Naive B cell (primary cell): Measurements from ENCODE around the gene SHLD2. TPM values are rescaled to one million over a fixed set of nuclear protein-coding genes. Genes with fewer than 3 reads are reported as not detected.
"Not testable (repeated sequence)": the region's sequence is repeated elsewhere in the genome, so short reads cannot be mapped to it uniquely, and the experiment has no call there.

Experiments used
- ATAC-seq, 2 donors: fragments of 150-1000 bp; cut with Tn5 transposase; 2 replicates each; pipeline ENCODE4 v1.10.0; 2021; ENCODE audit warnings: low read depth in 2 of 2, mild to moderate bottlenecking in 2 of 2, moderate library complexity in 2 of 2
- DNase-seq: peaks from one replicate; pipeline ENCODE4 v3.0.0; 2022
- H3K27ac Mint-ChIP-seq, 6 donors: one replicate each; pipeline ENCODE4 v1.8.0; 2020 to 2022; ENCODE audit warnings: mild to moderate bottlenecking in 6 of 6, mixed read lengths in 6 of 6, moderate library complexity in 5 of 6, inconsistent platforms in 2 of 6
- H3K27me3 Mint-ChIP-seq, 3 donors: one replicate each; pipeline ENCODE4 v1.8.0; 2021 to 2022; ENCODE audit warnings: mixed read lengths in 3 of 3, mild to moderate bottlenecking in 1 of 3
- H3K36me3 Mint-ChIP-seq, 2 donors: one replicate each; pipeline ENCODE4 v1.8.0; 2020 to 2022; ENCODE audit warnings: mixed read lengths in 2 of 2, inconsistent platforms in 1 of 2, mild to moderate bottlenecking in 1 of 2
- H3K4me1 Mint-ChIP-seq, 3 donors: one replicate each; pipeline ENCODE4 v1.8.0; 2020 to 2022; ENCODE audit warnings: mixed read lengths in 3 of 3, inconsistent platforms in 1 of 3, mild to moderate bottlenecking in 1 of 3, moderate library complexity in 1 of 3
- H3K4me3 Mint-ChIP-seq, 8 donors: one replicate each; pipeline ENCODE4 v1.8.0; 2020 to 2022; ENCODE audit warnings: mild to moderate bottlenecking in 8 of 8, mixed read lengths in 8 of 8, moderate library complexity in 8 of 8, inconsistent platforms in 2 of 8
- H3K9me3 Mint-ChIP-seq, 7 donors: one replicate each; pipeline ENCODE4 v1.8.0; 2020 to 2022; ENCODE audit warnings: mixed read lengths in 7 of 7, mild to moderate bottlenecking in 5 of 7, inconsistent platforms in 2 of 7, moderate library complexity in 1 of 7
- polyA plus RNA-seq, 6 donors: library from polyadenylated mRNA; unstranded; fragments of 300-500 nt; fragmentation: Illumina TruSeq; gene quantifications; one replicate each; pipeline ENCODE4 v1.2.3, GENCODE V29; 2021; ENCODE audit warnings: low read depth in 6 of 6

The SHLD2 gene
- polyA plus RNA-seq, 6 donors from 2014 or later, result 8.6 to 18.1 (median 14.9) TPM

DNA sequence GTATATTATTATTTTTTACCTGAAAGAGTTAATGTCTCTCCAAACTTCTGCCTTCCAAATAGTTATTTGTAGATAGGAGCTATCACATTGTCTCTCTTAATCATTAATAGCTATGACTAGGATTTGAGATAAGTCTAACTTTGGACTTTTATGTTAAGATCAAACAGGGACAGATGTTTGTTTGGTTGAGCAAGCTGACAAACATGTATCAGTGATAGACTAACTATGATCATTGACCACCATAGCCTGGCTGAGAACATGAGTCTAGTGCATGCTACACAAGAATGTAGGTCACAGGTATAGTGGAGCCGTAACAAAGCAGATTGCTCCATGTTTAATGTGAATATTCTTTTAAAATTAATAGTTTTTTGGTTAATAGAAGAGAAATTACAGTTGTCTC is 76.7 kb downstream of the SHLD2 start:
- not testable (repeated sequence) for H3K27me3 Mint-ChIP-seq

DNA sequence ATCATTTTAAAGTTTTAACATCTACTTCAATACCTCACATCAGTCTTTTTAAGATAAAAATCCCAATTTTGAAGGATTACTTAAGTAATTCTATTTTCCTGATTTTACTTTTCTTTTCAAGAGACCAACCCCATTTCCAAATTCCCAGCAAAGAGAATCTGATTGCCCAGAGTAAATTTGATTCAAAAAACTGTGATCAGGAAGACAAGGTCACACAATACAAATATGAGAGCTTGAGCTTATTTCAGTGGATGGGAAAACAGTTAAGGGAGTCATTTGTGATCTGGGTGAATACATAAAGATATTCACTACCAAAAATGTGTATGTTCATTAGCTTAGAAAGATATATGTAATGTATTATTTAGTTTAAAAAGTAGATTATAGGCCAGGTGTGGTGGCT is 77.2 kb downstream of the SHLD2 start:
- not testable (repeated sequence) for H3K27me3 Mint-ChIP-seq

More for the DNA sequence above, 76.7 kb downstream of the SHLD2 start:
- not testable (repeated sequence) for DNase-seq, H3K9me3 Mint-ChIP-seq, H3K4me1 Mint-ChIP-seq, ATAC-seq, H3K27ac Mint-ChIP-seq, H3K4me3 Mint-ChIP-seq, H3K36me3 Mint-ChIP-seq

DNA sequence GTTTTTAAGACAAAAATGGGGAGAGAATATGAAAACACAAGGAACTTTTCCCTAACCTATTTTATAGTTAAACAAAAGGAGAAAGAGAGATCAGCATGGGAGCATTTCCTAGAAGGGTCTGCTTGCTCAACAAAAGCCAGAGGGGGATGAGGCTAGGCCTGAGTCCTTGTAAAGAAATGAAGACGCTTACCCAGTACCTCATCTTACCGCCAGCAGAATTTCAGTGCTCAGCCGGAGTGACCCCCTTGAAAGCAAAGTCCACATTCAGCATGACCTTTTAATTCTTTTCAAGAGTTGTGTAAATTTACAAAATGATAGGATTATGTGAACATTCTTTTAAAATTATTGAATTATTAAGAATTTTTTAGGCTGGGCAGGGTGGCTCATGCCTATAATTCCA is 82.6 kb downstream of the SHLD2 start:
- not testable (repeated sequence) for H3K36me3 Mint-ChIP-seq, H3K27me3 Mint-ChIP-seq, DNase-seq, H3K27ac Mint-ChIP-seq, H3K9me3 Mint-ChIP-seq, H3K4me1 Mint-ChIP-seq, H3K4me3 Mint-ChIP-seq, ATAC-seq

More for the DNA sequence above, 77.2 kb downstream of the SHLD2 start:
- not testable (repeated sequence) for H3K9me3 Mint-ChIP-seq, H3K4me1 Mint-ChIP-seq, H3K4me3 Mint-ChIP-seq, H3K36me3 Mint-ChIP-seq, DNase-seq, ATAC-seq
- H3K27ac Mint-ChIP-seq, result peak overlapping the region in 1 of 6 donors; percentile 66

DNA sequence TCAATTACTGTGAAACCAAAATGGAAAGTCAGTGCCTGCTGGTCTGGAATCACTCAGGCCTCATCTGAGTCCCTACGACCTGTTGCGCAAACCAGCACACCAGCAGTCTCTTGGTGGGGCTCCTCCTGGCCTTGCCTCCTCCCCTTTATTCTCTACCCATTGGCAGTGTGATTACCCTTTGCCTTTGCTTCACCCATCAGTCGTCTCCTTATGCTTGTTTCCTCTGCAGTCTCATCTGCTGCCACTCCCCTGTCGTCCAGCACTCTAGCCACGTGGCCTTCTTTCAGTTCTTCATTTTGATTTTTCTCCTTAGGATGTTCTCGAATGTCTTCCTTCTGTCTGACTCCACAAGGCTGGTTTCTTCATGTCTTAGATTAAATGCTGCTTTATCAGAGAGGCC is 89.4 kb downstream of the SHLD2 start:
- Mint-ChIP-seq H3K9me3 (peaks cover 11 to 26% (median 18%) of the 10 kb centered on the region in 7 donors), H3K4me3 (peak overlapping the region in 6 of 8 donors; percentile 23 to 83 (median 52)), H3K36me3 (peaks cover 19 to 35% of the 10 kb centered on the region in 2 donors), H3K4me1 (peaks cover 26 to 34% (median 26%) of the 10 kb centered on the region in 3 donors), H3K27ac (peak overlapping the region; percentile 63 to 90 (median 78))
- H3K27me3 Mint-ChIP-seq, result not testable (repeated sequence)
- peak; percentile 85 to 87 for ATAC-seq
- DNase-seq, result peak; percentile 43

DNA sequence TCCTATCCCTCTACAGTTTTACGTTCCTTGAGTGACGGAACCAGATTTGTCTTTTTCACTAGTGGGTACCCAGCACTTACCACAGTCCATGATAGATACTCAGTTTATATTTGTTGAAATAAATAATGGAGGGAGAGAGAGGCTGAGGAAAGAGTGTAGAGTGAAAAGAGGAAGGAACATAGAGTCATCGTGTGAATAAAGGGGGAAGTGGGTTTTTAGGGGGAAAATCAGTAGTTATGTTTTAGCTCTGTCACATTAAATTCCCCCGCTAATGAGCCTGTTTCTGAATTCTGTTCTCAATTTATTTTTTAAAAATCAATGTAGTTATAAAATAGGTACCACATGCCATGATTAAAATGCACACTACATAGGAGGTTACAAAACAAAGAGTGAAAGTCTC is 91.0 kb downstream of the SHLD2 start:
- H3K27ac Mint-ChIP-seq, result peak overlapping the region in 2 of 6 donors; percentile 21 to 67
- peaks cover 26 to 34% (median 26%) of the 10 kb centered on the region in 3 donors for H3K4me1 Mint-ChIP-seq
- H3K9me3 Mint-ChIP-seq, result peaks cover 11 to 26% (median 18%) of the 10 kb centered on the region in 7 donors
- H3K36me3 Mint-ChIP-seq, result peaks cover 19 to 36% of the 10 kb centered on the region in 2 donors
- peak overlapping the region in 2 of 8 donors; percentile 61 for H3K4me3 Mint-ChIP-seq
- H3K27me3 Mint-ChIP-seq, result not testable (repeated sequence)
- peak; percentile 23 for DNase-seq
- ATAC-seq, result peak; percentile 59 to 66

DNA sequence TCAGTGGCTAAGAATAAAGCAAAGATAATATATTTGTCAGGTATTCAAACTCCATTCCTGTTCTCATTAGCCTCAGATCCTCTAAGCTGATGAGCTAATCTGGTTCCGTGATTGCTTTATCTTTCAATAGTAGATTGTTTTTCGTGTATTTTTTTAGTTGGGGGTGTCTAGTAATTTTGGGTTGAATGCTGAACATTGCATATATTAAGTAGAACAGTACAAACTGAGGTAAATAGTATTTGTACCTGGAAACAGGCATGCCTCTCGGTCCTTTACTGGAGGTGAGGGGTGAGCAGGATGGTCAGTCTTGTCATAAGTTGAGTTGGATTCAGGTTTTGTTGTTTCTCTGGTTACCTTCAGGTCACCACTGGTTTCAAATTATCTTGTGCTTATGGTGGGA is 92.6 kb downstream of the SHLD2 start:
- not testable (repeated sequence) for DNase-seq, ATAC-seq, H3K27me3 Mint-ChIP-seq
- Mint-ChIP-seq H3K27ac (peak overlapping the region in 1 of 6 donors; percentile 78), H3K4me3 (peak overlapping the region in 1 of 8 donors; percentile 47), H3K4me1 (peaks cover 26 to 34% (median 26%) of the 10 kb centered on the region in 3 donors), H3K9me3 (peaks cover 11 to 26% (median 15%) of the 10 kb centered on the region in 7 donors), H3K36me3 (peaks cover 19 to 35% of the 10 kb centered on the region in 2 donors)

DNA sequence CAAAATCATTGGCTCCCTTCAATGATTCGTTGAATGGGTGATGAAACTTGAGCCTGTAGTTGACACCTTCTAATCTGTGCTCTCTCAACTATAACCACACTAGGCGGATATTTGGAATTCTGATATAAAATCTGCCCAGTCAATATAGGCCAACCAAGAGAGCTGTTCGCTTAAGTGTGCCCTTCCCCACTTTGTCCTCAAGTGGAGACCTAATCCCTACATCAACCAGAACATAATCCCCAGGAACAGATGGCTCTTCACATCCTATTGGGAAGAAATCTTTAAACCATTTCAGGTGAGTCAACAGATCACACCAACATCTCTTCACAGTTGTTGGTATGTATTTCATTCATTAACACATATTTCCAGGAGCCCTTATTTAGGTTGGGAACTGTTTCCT is 96.8 kb downstream of the SHLD2 start:
- DNase-seq, H3K27ac Mint-ChIP-seq, ATAC-seq, H3K9me3 Mint-ChIP-seq, H3K27me3 Mint-ChIP-seq, H3K4me3 Mint-ChIP-seq, H3K4me1 Mint-ChIP-seq: not testable (repeated sequence)
- H3K36me3 Mint-ChIP-seq, result peaks cover 6 to 12% of the 10 kb centered on the region in 2 donors

DNA sequence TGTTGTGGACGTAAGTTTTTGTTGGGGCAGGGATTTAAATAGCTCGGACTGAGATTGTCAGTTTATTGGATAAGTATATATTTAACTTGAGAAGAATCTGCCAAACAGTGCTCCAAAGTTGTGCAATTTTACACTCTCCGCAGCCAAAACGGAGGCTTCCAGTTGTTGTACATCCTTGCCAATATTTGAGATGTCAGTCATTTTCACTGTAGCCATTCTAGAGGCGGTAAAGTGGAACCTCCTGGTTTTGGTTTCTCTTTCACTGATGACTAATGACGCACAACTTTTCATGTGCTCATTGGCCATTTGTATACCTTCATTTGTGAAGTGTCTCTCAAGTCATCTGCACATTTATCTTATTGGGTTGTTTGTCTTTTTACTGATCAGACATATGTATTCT is 105.9 kb downstream of the SHLD2 start:
- DNase-seq (peak; percentile 25), ATAC-seq (peak; percentile 60 to 71)
- Mint-ChIP-seq H3K27ac (peak overlapping the region in 1 of 6 donors; percentile 42), H3K4me1 (peaks cover 9 to 16% (median 10%) of the 10 kb centered on the region in 3 donors), H3K4me3 (peak overlapping the region in 1 of 8 donors; percentile 44)
- H3K27me3 Mint-ChIP-seq, H3K36me3 Mint-ChIP-seq, H3K9me3 Mint-ChIP-seq: not testable (repeated sequence)

DNA sequence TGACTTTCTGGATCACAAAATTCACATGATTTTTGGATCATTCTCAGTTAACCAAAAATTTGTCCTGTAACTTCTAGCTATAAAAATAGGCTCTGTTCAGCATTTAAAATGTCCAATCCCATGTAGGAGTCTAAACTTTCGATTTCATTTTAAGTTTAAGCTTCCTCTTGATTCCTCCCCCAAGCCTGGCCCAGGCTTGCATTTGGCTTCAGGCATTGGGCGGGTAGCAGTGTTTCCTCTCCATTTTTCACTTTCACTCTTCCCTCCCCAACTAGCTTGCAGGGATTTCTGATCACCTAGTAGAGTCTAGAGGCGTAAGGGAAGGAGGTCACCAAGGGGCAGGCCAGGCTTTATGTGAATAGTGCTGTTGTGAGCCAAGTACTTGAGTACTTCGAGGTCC is 109.8 kb downstream of the SHLD2 start:
- H3K4me3 Mint-ChIP-seq, H3K27ac Mint-ChIP-seq, H3K27me3 Mint-ChIP-seq, H3K36me3 Mint-ChIP-seq, DNase-seq, H3K9me3 Mint-ChIP-seq: not testable (repeated sequence)
- H3K4me1 Mint-ChIP-seq, result peaks cover 9 to 16% (median 10%) of the 10 kb centered on the region in 3 donors
- peak in 1 of 2 donors; percentile 23 for ATAC-seq

DNA sequence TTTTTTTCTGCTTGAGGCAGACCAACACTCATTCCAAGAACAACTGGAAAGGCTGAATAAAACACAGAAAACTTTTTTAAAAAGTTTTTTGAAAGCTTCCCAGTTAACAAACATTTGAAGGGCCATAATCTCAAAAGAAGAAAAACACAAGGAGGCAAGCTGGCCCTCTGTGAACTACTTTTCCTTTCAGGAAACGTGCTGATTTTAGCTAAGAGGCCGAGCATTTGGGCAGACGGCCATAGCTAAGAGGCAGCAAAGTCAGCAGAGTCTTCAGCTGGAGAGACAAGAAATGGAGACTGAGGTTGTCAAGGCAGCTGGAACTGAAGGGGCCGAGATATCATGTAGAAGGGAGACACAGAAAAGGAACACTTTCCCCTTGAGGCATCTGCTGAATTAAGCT is 111.9 kb downstream of the SHLD2 start:
- Mint-ChIP-seq H3K4me1 (peaks cover 9 to 16% (median 10%) of the 10 kb centered on the region in 3 donors), H3K27ac (peak overlapping the region in 1 of 6 donors; percentile 69)
- not testable (repeated sequence) for H3K36me3 Mint-ChIP-seq, H3K9me3 Mint-ChIP-seq, H3K4me3 Mint-ChIP-seq, DNase-seq, H3K27me3 Mint-ChIP-seq, ATAC-seq

DNA sequence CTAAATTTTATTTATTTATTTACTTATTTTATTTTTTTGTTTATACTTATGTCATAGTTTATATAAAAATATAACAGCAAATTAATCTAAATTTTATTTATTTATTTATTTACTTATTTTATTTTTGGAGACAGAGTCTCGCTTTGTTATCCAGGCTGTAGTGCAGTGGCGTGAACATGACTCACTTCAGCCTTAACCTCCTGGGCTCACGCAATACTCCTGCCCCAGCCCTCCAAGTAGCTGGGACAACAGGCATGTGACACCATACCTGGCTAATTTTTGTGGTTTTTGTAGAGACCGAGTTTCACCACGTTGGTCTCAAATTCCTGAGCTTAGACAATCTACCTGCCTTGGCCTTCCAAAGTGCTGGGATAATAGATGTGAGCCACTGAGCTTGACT is 115.3 kb downstream of the SHLD2 start:
- ATAC-seq, H3K4me3 Mint-ChIP-seq, H3K9me3 Mint-ChIP-seq, H3K36me3 Mint-ChIP-seq, H3K27me3 Mint-ChIP-seq, H3K27ac Mint-ChIP-seq, DNase-seq: not testable (repeated sequence)
- H3K4me1 Mint-ChIP-seq, result peaks cover 0 to 11% (median 6%) of the 10 kb centered on the region in 3 donors

DNA sequence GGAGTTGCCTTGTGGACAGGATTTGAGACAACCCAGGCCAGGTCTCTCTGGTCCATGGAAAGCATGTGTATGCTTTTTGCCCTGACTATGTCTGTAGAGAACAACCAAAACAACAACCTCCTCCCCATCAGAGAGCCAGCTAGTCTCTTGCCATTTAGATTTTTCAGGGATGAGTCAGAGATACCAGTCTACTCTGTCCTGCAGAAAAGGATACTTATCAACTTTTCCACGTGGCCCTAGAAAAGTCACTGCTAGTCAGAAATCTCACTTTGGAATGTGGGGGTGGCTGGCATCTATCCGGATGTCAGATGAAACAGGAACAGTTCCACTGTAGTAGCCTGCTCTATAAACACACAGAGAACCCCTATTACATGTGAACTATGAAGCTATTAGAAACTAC is 116.8 kb downstream of the SHLD2 start:
- H3K27ac Mint-ChIP-seq, H3K27me3 Mint-ChIP-seq, ATAC-seq, H3K36me3 Mint-ChIP-seq, H3K4me3 Mint-ChIP-seq, DNase-seq, H3K9me3 Mint-ChIP-seq: not testable (repeated sequence)
- H3K4me1 Mint-ChIP-seq, result peaks cover 0 to 15% (median 15%) of the 10 kb centered on the region in 3 donors

DNA sequence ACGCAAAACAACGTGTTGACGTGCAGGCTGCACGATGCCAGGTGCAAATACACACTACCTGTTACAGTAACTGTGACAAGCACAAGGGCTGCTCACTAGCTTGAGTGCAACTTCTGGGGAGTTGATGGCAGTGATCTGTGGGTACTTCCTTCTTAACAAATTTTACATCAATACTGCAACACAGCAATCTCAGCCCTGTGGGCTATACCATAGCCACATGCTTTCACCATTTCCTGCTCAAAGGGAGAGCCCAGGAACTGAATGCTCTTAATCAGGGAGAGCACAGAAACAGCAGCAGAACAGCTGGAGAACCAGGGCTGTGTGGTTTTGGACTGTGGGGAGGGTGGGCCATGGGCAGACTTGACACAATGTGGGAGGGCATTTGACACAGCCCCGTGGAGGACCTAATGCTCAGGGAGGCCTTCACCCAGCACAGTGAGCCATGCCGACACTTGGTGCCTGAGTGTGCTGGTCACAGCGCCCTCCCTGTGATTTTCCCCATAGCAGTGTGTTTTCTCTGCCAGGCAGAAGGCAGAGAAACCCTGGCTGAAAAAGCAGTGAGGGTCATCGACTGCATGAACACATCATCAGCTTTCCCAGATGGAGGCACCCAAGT is 118.3 kb downstream of the SHLD2 start:
- not testable (repeated sequence) for H3K27me3 Mint-ChIP-seq, DNase-seq, H3K36me3 Mint-ChIP-seq, H3K4me3 Mint-ChIP-seq, H3K27ac Mint-ChIP-seq, H3K9me3 Mint-ChIP-seq, ATAC-seq
- peaks cover 3 to 19% (median 16%) of the 10 kb centered on the region in 3 donors for H3K4me1 Mint-ChIP-seq

DNA sequence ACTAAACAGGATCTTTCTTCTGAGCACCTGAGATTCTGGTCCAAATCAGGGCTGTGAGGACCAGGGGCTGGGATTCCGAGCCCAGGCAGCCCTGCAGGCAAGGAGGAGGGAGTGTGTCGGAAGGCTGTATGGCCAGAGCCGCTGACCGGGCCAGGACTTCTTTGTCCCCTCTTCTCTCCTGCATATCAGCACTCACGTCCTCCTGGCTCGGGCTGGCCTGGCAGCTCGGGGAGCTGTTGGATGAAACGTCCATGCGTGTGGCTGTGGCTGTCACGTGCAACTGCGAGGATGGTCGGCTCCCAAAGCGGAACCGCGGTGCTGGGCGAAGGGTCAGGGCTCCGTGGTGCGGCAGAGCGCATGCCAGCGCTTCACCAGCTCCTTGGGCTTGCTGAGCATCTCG is 118.8 kb downstream of the SHLD2 start:
- H3K36me3 Mint-ChIP-seq, H3K27ac Mint-ChIP-seq, H3K27me3 Mint-ChIP-seq, H3K4me3 Mint-ChIP-seq, DNase-seq, ATAC-seq, H3K9me3 Mint-ChIP-seq: not testable (repeated sequence)
- H3K4me1 Mint-ChIP-seq, result peaks cover 3 to 19% (median 16%) of the 10 kb centered on the region in 3 donors
